ENCODE results near the gene SMAD7. TPM values are rescaled to one million over a fixed set of nuclear protein-coding genes. Genes with fewer than 3 reads are reported as not detected.
A peak's percentile ranks its signal among the peaks of the same experiment; 100 is the strongest.

The SMAD7 gene
- total RNA-seq, 4 donors from 2014 or later: 22.4 to 48.4 (median 29.3) TPM

DNA sequence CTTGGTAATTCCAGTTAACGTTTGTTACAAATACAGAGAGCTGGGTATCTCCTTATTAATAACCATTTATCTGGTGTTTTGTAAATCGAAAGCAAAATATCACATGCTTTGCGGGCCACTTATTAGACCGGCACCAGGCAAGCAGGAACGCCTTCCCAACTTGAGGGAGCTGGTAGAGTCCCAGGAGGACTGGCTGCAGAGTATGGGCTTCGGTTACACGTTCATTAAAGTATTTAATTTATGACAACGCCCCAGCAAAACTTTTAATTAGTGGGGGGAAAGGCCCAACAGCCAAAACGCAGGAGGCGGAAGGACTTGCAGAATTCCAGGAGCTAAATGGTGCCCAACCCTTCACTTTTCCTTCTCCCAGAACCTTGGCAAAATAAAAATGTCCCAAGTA lies 3.7 kb downstream of the SMAD7 start:
- TF ChIP-seq, protein P1, sequence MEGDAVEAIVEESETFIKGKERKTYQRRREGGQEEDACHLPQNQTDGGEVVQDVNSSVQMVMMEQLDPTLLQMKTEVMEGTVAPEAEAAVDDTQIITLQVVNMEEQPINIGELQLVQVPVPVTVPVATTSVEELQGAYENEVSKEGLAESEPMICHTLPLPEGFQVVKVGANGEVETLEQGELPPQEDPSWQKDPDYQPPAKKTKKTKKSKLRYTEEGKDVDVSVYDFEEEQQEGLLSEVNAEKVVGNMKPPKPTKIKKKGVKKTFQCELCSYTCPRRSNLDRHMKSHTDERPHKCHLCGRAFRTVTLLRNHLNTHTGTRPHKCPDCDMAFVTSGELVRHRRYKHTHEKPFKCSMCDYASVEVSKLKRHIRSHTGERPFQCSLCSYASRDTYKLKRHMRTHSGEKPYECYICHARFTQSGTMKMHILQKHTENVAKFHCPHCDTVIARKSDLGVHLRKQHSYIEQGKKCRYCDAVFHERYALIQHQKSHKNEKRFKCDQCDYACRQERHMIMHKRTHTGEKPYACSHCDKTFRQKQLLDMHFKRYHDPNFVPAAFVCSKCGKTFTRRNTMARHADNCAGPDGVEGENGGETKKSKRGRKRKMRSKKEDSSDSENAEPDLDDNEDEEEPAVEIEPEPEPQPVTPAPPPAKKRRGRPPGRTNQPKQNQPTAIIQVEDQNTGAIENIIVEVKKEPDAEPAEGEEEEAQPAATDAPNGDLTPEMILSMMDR (IDR thresholded peaks at IDR 0.05): no peak
- TF ChIP-seq POLR2A (IDR thresholded peaks at IDR 0.05): no peak
- Histone ChIP-seq H3K27ac (peak overlapping the region; percentile 99 to 100), H3K4me1 (peaks cover 19 to 41% of the 10 kb centered on the region in 2 donors), H3K36me3 (no peaks in the 10 kb centered on the region), H3K9me3 (no peaks in the 10 kb centered on the region), H3K27me3 (no peaks in the 10 kb centered on the region), H3K4me3 (peak overlapping the region; percentile 51 to 71)
- DNase-seq: no peak
- intact Hi-C loops (cut with DNase I; ENCODE audit: low total_unique reads): loop anchor here (10.0 kb wide), 1 partner anchor 172 kb away; no protein-coding TSS in a partner anchor

DNA sequence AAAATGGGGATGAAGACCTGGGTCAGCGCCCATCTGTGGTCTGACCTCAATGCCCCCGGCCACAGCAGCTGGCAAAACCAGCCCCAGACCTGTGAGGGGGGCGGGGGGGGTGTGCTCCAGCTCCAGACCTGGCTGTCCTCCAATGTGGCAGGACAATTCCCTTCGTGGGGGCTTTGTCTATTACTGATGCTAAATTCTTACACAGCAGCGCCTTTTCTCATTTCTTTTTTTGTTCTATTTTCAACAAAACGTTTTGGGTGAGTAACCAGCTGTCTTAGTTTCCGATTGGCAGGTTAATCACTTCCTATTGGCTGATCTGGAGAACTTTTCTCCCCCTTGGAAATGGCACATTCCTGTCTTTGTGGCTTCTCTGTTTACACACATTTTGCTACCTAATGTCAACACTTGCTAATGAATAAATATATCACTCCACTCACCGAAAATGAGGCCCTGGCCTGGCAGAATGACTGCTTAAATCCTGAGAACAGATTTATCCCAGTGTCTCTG lies 4.4 kb downstream of the SMAD7 start:
- Histone ChIP-seq H3K27ac (peak overlapping the region; percentile 99 to 100), H3K27me3 (no peaks in the 10 kb centered on the region), H3K4me3 (peak overlapping the region; percentile 51 to 71), H3K9me3 (no peaks in the 10 kb centered on the region), H3K36me3 (no peaks in the 10 kb centered on the region), H3K4me1 (peaks cover 19 to 48% of the 10 kb centered on the region in 2 donors)
- intact Hi-C loops (cut with DNase I; ENCODE audit: low total_unique reads): loop anchor here (10.0 kb wide), 1 partner anchor 172 kb away; no protein-coding TSS in a partner anchor
- TF ChIP-seq, protein P1 (IDR thresholded peaks at IDR 0.05): no peak
- TF ChIP-seq POLR2A (IDR thresholded peaks at IDR 0.05): no peak
- peak in 1 of 2 donors; percentile 17 for DNase-seq

DNA sequence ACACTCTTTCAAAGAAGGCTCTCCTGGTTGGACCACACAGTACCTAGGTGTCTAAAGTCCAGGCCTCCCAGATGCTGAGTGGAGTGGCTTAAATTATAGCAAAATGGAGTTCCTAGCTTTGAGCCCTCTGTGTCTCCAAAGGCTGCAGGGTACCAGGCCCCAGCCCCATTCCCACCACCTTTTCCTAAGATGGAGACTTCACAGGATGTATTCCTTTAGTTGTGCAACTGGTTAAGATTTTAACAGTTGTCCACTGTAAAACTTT lies 4.9 kb downstream of the SMAD7 start:
- Histone ChIP-seq H3K27ac (peak overlapping the region; percentile 99 to 100), H3K9me3 (no peaks in the 10 kb centered on the region), H3K4me3 (no peak overlapping the region), H3K36me3 (no peaks in the 10 kb centered on the region), H3K4me1 (peaks cover 19 to 53% of the 10 kb centered on the region in 2 donors), H3K27me3 (no peaks in the 10 kb centered on the region)
- peak in 1 of 2 donors; percentile 8 for DNase-seq
- TF ChIP-seq POLR2A (IDR thresholded peaks at IDR 0.05): no peak
- TF ChIP-seq, protein P1 (IDR thresholded peaks at IDR 0.05): no peak
- intact Hi-C loops (cut with DNase I; ENCODE audit: low total_unique reads): loop anchor here (10.0 kb wide), 1 partner anchor 171 kb away; no protein-coding TSS in a partner anchor

DNA sequence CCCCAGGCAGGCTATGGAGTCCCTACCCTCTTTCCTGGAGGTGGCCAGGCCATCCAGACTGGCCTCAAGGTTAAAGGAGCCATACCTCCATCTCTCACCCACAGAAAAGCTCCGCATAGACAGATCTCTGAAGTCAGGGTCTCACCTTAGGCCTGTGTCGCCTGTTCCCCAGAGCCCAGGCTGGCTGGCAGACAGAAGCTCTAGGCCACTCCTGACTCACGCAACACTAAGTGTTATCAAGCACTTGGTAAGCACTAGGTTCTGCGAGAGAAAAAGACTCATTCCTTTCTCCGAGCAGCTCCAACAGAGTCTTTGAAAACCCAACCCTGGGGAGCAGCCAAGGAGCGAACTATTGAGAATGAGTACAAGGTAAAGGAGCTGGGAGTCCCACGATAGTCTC lies 6.1 kb downstream of the SMAD7 start:
- TF ChIP-seq POLR2A (IDR thresholded peaks at IDR 0.05): no peak
- TF ChIP-seq, protein P1 (IDR thresholded peaks at IDR 0.05): no peak
- H3K27ac ChIP-seq: peak overlapping the region; percentile 91 to 99
- H3K36me3 ChIP-seq: no peaks in the 10 kb centered on the region
- intact Hi-C loops (cut with DNase I; ENCODE audit: low total_unique reads): loop anchor here (10.0 kb wide), 1 partner anchor 170 kb away; no protein-coding TSS in a partner anchor
- peaks cover 32 to 64% of the 10 kb centered on the region in 2 donors for H3K4me1 ChIP-seq
- peak in 1 of 2 donors; percentile 9 for DNase-seq
- H3K4me3 ChIP-seq: no peak overlapping the region
- no peaks in the 10 kb centered on the region for H3K27me3 ChIP-seq
- no peaks in the 10 kb centered on the region for H3K9me3 ChIP-seq

DNA sequence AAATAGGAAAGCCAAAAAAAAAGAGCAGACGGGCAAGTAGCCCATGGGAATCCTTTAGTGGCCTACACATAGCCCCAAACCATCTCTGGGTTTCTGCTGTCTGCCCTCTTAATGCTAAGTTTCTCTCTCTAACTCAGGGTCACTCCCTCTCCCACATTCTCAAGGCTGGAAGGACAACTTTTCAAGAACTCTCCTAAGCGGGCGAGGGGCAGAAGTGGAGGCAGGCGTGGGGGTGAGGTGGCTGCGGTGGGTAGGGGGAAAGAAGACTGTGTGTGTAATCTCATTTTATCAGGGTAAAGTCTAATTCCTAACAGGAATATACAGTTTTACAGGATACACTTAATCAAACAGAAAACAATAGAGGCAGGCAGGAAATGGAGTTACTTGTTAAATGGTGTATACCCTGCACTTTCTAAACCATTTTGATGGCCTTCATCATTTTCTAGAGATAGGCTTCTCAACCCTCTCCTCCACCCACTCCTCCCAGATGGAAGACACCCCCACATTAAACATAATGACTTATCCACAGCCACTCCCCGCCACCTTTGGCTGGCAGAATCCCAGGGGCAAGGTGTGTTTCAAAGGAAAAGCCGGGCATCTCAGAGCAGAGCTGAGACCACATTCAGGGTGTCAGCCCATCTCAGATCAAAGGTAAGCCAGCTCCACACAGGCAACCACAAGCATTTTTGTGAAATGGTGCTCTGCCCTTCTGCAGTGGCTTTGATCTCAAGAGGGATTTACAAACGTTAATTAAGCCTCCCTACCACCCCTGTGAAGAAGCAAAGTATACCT lies 6.8 kb downstream of the SMAD7 start:
- H3K36me3 ChIP-seq: no peaks in the 10 kb centered on the region
- H3K27me3 ChIP-seq: no peaks in the 10 kb centered on the region
- peaks cover 32 to 70% of the 10 kb centered on the region in 2 donors for H3K4me1 ChIP-seq
- H3K4me3 ChIP-seq: no peak overlapping the region
- intact Hi-C loops (cut with DNase I; ENCODE audit: low total_unique reads): loop anchor here (10.0 kb wide), 1 partner anchor 169 kb away; no protein-coding TSS in a partner anchor
- no peak for TF ChIP-seq POLR2A (IDR thresholded peaks at IDR 0.05)
- TF ChIP-seq, protein P1 (IDR thresholded peaks at IDR 0.05): no peak
- H3K9me3 ChIP-seq: no peaks in the 10 kb centered on the region
- no peak for DNase-seq
- peak overlapping the region; percentile 91 to 99 for H3K27ac ChIP-seq
